Brain microvascular endothelial cell (primary cell): ENCODE measurements around the gene CDH13.
A peak's percentile ranks its signal among the peaks of the same experiment; 100 is the strongest.

ENCODE experiments used
- DNase-seq: peaks from one replicate; pipeline ENCODE4 v3.0.0-alpha.2; 2020
- H3K27ac ChIP-seq: fragments of 250-450 bp; sonication (Bioruptor Pico); 2 replicates; pipeline ENCODE4 v1.5.1; 2020; ENCODE audit warnings: mild to moderate bottlenecking, moderate library complexity
- H3K27me3 ChIP-seq: fragments of 250-450 bp; sonication (Bioruptor Pico); replicated peaks from 2 replicates; pipeline ENCODE4 v1.5.1; 2020; ENCODE audit warnings: mild to moderate bottlenecking
- H3K36me3 ChIP-seq: fragments of 250-450 bp; sonication (Bioruptor Pico); replicated peaks from 2 replicates; pipeline ENCODE4 v1.5.1; 2020; ENCODE audit warnings: mild to moderate bottlenecking
- H3K4me3 ChIP-seq: 2 replicates; pipeline ENCODE4 v1.5.1; 2011; ENCODE audit warnings: low read depth, mild to moderate bottlenecking, control low read depth, low read length, moderate library complexity
- in situ Hi-C: cut with HindIII; loops from 2 replicates; pipeline ENCODE4 v1.10.0; 2017; ENCODE audit warnings: low sequenced_read_pairs, low pct_ligation_motif_present
- TF ChIP-seq, protein P1 (sequence below): IDR thresholded peaks from 2 replicates; pipeline ENCODE4 v1.5.1; 2011; ENCODE audit warnings: low read depth, mild to moderate bottlenecking, moderate library complexity, low read length, control low read depth, inconsistent platforms; ENCODE audit errors: missing control alignments

Gene CDH13

GRCh38 chr16:82972331-82972919 is 345.7 kb downstream of the CDH13 start:
- H3K27ac ChIP-seq, result no peak overlapping the region
- TF ChIP-seq, protein P1, sequence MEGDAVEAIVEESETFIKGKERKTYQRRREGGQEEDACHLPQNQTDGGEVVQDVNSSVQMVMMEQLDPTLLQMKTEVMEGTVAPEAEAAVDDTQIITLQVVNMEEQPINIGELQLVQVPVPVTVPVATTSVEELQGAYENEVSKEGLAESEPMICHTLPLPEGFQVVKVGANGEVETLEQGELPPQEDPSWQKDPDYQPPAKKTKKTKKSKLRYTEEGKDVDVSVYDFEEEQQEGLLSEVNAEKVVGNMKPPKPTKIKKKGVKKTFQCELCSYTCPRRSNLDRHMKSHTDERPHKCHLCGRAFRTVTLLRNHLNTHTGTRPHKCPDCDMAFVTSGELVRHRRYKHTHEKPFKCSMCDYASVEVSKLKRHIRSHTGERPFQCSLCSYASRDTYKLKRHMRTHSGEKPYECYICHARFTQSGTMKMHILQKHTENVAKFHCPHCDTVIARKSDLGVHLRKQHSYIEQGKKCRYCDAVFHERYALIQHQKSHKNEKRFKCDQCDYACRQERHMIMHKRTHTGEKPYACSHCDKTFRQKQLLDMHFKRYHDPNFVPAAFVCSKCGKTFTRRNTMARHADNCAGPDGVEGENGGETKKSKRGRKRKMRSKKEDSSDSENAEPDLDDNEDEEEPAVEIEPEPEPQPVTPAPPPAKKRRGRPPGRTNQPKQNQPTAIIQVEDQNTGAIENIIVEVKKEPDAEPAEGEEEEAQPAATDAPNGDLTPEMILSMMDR, result no peak
- no peak for DNase-seq
- in situ Hi-C loops, result no loop called here
- H3K36me3 ChIP-seq, result no peaks in the 10 kb centered on the region
- H3K27me3 ChIP-seq, result no peaks in the 10 kb centered on the region
- H3K4me3 ChIP-seq, result no peak overlapping the region

GRCh38 chr16:82979406-82980111 is 352.8 kb downstream of the CDH13 start:
- Histone ChIP-seq H3K4me3 (no peak overlapping the region), H3K36me3 (no peaks in the 10 kb centered on the region), H3K27ac (no peak overlapping the region), H3K27me3 (no peaks in the 10 kb centered on the region)
- DNase-seq, result no peak
- TF ChIP-seq, protein P1, result no peak
- in situ Hi-C loops, result no loop called here

DNA sequence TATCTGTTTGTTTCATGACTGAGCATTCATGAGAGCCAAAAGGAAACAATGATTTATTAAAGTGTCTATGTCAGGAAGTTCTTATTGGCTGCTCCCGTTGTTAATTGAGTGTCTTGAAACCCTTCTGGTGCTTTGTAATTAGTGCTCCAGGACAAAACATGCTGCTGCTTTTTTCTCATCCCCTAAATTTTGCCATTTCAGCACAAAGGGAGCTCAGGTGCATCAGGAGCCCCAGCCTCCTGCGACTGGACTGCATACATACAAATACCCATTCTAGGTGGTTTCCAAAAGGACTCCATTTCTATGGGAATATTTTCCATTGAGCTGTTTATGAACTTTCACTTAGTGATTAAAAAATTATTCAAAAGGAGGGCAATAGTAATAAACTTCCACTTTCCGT is 354.0 kb downstream of the CDH13 start:
- DNase-seq, result no peak
- Histone ChIP-seq H3K4me3 (no peak overlapping the region), H3K27ac (no peak overlapping the region), H3K36me3 (no peaks in the 10 kb centered on the region), H3K27me3 (no peaks in the 10 kb centered on the region)
- in situ Hi-C loops, result no loop called here
- TF ChIP-seq, protein P1, result no peak

DNA sequence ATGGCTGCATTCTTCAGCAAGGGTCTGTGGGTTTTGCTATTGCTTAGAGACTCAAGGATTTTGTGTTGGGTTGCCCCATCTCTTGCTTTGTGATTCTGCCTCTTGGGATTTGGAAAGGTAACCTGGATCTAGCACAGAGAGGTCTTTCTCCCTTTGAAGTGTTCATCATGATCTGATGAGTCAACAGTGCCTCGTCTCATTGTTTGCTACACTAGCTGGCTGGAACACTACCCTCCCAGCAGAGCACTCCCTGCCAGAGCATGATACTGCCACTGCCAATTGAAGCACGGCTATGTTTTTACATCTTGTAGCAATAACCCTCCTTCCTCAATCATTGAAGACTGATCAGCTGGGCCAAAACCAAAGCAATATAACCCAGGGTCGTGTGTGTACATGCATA is 361.0 kb downstream of the CDH13 start:
- no peaks in the 10 kb centered on the region for H3K27me3 ChIP-seq
- TF ChIP-seq, protein P1, result no peak
- in situ Hi-C loops, result no loop called here
- DNase-seq, result no peak
- H3K4me3 ChIP-seq, result no peak overlapping the region
- no peak overlapping the region for H3K27ac ChIP-seq
- no peaks in the 10 kb centered on the region for H3K36me3 ChIP-seq

- in situ Hi-C loops, result no loop called here
- peak; percentile 50 for DNase-seq
- H3K4me3 ChIP-seq, result no peak overlapping the region
- TF ChIP-seq, protein P1, result no peak
- no peaks in the 10 kb centered on the region for H3K27me3 ChIP-seq
- no peaks in the 10 kb centered on the region for H3K36me3 ChIP-seq
- no peak overlapping the region for H3K27ac ChIP-seq
Observed at GRCh38 chr16:82990155-82990554, 363.4 kb downstream of the CDH13 start.
